BLaER1 (cell line): ENCODE measurements around the gene TOR1A.
"Not testable (repeated sequence)": the region's sequence is repeated elsewhere in the genome, so short reads cannot be mapped to it uniquely, and the experiment has no call there.

Experiments
- H3K27ac ChIP-seq: shearing (Covaris generic); formaldehyde crosslinking; 2 replicates; pipeline ENCODE4 v1.8.1; 2022
- H3K27me3 ChIP-seq: shearing (Covaris generic); formaldehyde crosslinking; 2 replicates; pipeline ENCODE4 v1.8.1; 2022
- H3K36me3 ChIP-seq: shearing (Covaris generic); formaldehyde crosslinking; 2 replicates; pipeline ENCODE4 v1.8.1; 2022
- H3K4me1 ChIP-seq: shearing (Covaris generic); formaldehyde crosslinking; 2 replicates; pipeline ENCODE4 v1.8.1; 2022
- H3K4me2 ChIP-seq: shearing (Covaris generic); formaldehyde crosslinking; 2 replicates; pipeline ENCODE4 v1.8.1; 2022
- H3K4me3 ChIP-seq: shearing (Covaris generic); formaldehyde crosslinking; 2 replicates; pipeline ENCODE4 v1.8.1; 2022
- H3K9ac ChIP-seq: shearing (Covaris generic); formaldehyde crosslinking; 2 replicates; pipeline ENCODE4 v1.8.1; 2022
- H3K9me3 ChIP-seq: shearing (Covaris generic); formaldehyde crosslinking; 2 replicates; pipeline ENCODE4 v1.8.1; 2022
- H4K20me1 ChIP-seq: shearing (Covaris generic); formaldehyde crosslinking; 2 replicates; pipeline ENCODE4 v1.8.1; 2022
- Cebpa-rat ChIP-seq: shearing (Covaris generic); IDR thresholded peaks from 2 replicates; pipeline ENCODE4 v1.8.1; 2022

TOR1A gene

GRCh38 chr9:129786481-129786880, 37.5 kb downstream of the TOR1A start:
- H3K9ac ChIP-seq: no peak overlapping the region
- H3K4me1 ChIP-seq: peaks cover 17% of the 10 kb centered on the region
- no peak overlapping the region for H3K4me2 ChIP-seq
- no peak for TF ChIP-seq Cebpa-rat
- no peaks in the 10 kb centered on the region for H3K27me3 ChIP-seq
- H3K4me3 ChIP-seq: no peak overlapping the region
- H3K27ac ChIP-seq: no peak overlapping the region
- no peaks in the 10 kb centered on the region for H3K36me3 ChIP-seq
- no peaks in the 10 kb centered on the region; the same call in 1 of the 2 replicates for H4K20me1 ChIP-seq
- H3K9me3 ChIP-seq: no peaks in the 10 kb centered on the region

GRCh38 chr9:129785866-129786265, 38.1 kb downstream of the TOR1A start:
- H3K27me3 ChIP-seq: no peaks in the 10 kb centered on the region
- H3K36me3 ChIP-seq: no peaks in the 10 kb centered on the region
- H4K20me1 ChIP-seq: no peaks in the 10 kb centered on the region; the same call in 1 of the 2 replicates
- H3K4me3 ChIP-seq: no peak overlapping the region
- H3K4me2 ChIP-seq: no peak overlapping the region
- no peaks in the 10 kb centered on the region for H3K9me3 ChIP-seq
- no peak overlapping the region for H3K9ac ChIP-seq
- no peak for TF ChIP-seq Cebpa-rat
- H3K27ac ChIP-seq: no peak overlapping the region
- peaks cover 17% of the 10 kb centered on the region for H3K4me1 ChIP-seq

- not testable (repeated sequence) for H4K20me1 ChIP-seq, H3K36me3 ChIP-seq, H3K9me3 ChIP-seq, H3K4me2 ChIP-seq, H3K9ac ChIP-seq, H3K27me3 ChIP-seq, H3K4me3 ChIP-seq, H3K27ac ChIP-seq, H3K4me1 ChIP-seq
Observed at GRCh38 chr9:129784970-129785369, 39.0 kb downstream of the TOR1A start.

GRCh38 chr9:129783516-129784361, 40.2 kb downstream of the TOR1A start:
- no peaks in the 10 kb centered on the region; the same call in 1 of the 2 replicates for H4K20me1 ChIP-seq
- no peak overlapping the region for H3K4me2 ChIP-seq
- no peak overlapping the region for H3K9ac ChIP-seq
- no peaks in the 10 kb centered on the region for H3K9me3 ChIP-seq
- no peaks in the 10 kb centered on the region for H3K27me3 ChIP-seq
- H3K4me3 ChIP-seq: no peak overlapping the region
- H3K4me1 ChIP-seq: peaks cover 9% of the 10 kb centered on the region
- no peaks in the 10 kb centered on the region for H3K36me3 ChIP-seq
- TF ChIP-seq Cebpa-rat: no peak
- H3K27ac ChIP-seq: no peak overlapping the region

GRCh38 chr9:129781981-129782380, 42.0 kb downstream of the TOR1A start:
- no peaks in the 10 kb centered on the region for H3K27me3 ChIP-seq
- peaks cover 13% of the 10 kb centered on the region for H4K20me1 ChIP-seq
- H3K9me3 ChIP-seq: no peaks in the 10 kb centered on the region
- H3K4me2 ChIP-seq: no peak overlapping the region
- H3K27ac ChIP-seq: no peak overlapping the region
- no peak overlapping the region for H3K9ac ChIP-seq
- no peak overlapping the region for H3K4me3 ChIP-seq
- no peak for TF ChIP-seq Cebpa-rat
- H3K36me3 ChIP-seq: no peaks in the 10 kb centered on the region
- peaks cover 26% of the 10 kb centered on the region for H3K4me1 ChIP-seq

GRCh38 chr9:129781131-129781530, 42.8 kb downstream of the TOR1A start:
- H3K4me1 ChIP-seq: peaks cover 35% of the 10 kb centered on the region
- no peak for TF ChIP-seq Cebpa-rat
- H3K27me3 ChIP-seq: no peaks in the 10 kb centered on the region

GRCh38 chr9:129779560-129780190, 44.3 kb downstream of the TOR1A start:
- H3K27ac ChIP-seq: no peak overlapping the region
- TF ChIP-seq Cebpa-rat: no peak
- peaks cover 7% of the 10 kb centered on the region; the same call in 1 of the 2 replicates for H3K27me3 ChIP-seq
- H4K20me1 ChIP-seq: peaks cover 27% of the 10 kb centered on the region
- H3K9ac ChIP-seq: no peak overlapping the region
- no peaks in the 10 kb centered on the region for H3K9me3 ChIP-seq
- H3K4me1 ChIP-seq: peaks cover 49% of the 10 kb centered on the region
- H3K4me2 ChIP-seq: no peak overlapping the region
- no peaks in the 10 kb centered on the region for H3K36me3 ChIP-seq
- H3K4me3 ChIP-seq: no peak overlapping the region

More at GRCh38 chr9:129781131-129781530, 42.8 kb downstream of the TOR1A start:
- no peaks in the 10 kb centered on the region for H3K9me3 ChIP-seq
- no peak overlapping the region for H3K27ac ChIP-seq
- H3K36me3 ChIP-seq: no peaks in the 10 kb centered on the region
- no peak overlapping the region for H3K9ac ChIP-seq
- H3K4me3 ChIP-seq: no peak overlapping the region
- H3K4me2 ChIP-seq: no peak overlapping the region
- peaks cover 19% of the 10 kb centered on the region for H4K20me1 ChIP-seq

- Histone ChIP-seq H3K27me3 (peaks cover 9% of the 10 kb centered on the region; the same call in 1 of the 2 replicates), H4K20me1 (peaks cover 27% of the 10 kb centered on the region), H3K4me2 (peak overlapping the region; percentile 91), H3K9ac (no peak overlapping the region), H3K9me3 (no peaks in the 10 kb centered on the region), H3K4me3 (no peak overlapping the region), H3K36me3 (no peaks in the 10 kb centered on the region), H3K27ac (no peak overlapping the region), H3K4me1 (peaks cover 52% of the 10 kb centered on the region)
- no peak for TF ChIP-seq Cebpa-rat
Observed at GRCh38 chr9:129778469-129778868, 45.5 kb downstream of the TOR1A start.

- Histone ChIP-seq H3K9me3 (no peaks in the 10 kb centered on the region), H3K4me2 (peak overlapping the region; percentile 91), H3K9ac (no peak overlapping the region), H3K27me3 (peaks cover 9% of the 10 kb centered on the region; the same call in 1 of the 2 replicates), H3K4me3 (no peak overlapping the region), H4K20me1 (peaks cover 27% of the 10 kb centered on the region), H3K4me1 (peaks cover 52% of the 10 kb centered on the region), H3K27ac (0 out of 2 replicates have a peak overlapping the region, but pooled peaks have one; percentile 10), H3K36me3 (no peaks in the 10 kb centered on the region)
- TF ChIP-seq Cebpa-rat: no peak
Observed at GRCh38 chr9:129777769-129778130, 46.2 kb downstream of the TOR1A start.
